Uterus (tissue), 2 donors: ENCODE results near the gene FMNL1.

Source experiments
- POLR2A ChIP-seq, 2 donors: fragments of 450-650 bp; IDR thresholded peaks; one replicate each; pipeline ENCODE4 v1.6.1; 2016; ENCODE audit warnings: antibody characterized with exemption in 2 of 2, mild to moderate bottlenecking in 1 of 2, moderate library complexity in 1 of 2
- TF ChIP-seq, protein P1 (sequence below), 4 experiments: fragments of 200-600 bp in 2 of 4; fragments of 450-650 bp in 2 of 4; sonication (generic) in 2 of 4; IDR thresholded peaks; one replicate each; pipeline ENCODE4 v1.5.1; 2016 to 2019; ENCODE audit warnings: antibody characterized with exemption in 4 of 4, mild to moderate bottlenecking in 2 of 4, moderate library complexity in 1 of 4

DNA sequence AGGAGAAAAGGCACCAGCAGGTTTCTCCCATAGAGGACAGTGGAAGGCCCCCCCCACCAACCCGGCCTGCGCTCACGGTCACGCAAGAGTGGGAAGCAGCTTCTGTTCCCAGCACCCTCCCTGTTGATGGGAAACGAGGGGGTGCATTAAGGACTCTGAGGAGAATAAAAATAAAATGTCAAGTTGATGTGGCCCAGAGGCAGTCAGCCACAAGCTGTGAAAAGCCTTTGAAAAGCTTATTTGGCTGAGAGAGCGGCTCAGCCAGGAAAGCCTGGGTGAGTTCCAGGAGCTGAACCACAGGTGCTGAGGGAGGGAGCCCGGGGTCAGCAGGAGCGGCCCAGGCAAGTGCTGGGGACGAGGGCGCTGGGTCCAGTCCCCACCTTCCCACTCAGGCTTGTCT lies 67.1 kb downstream of the FMNL1 start:
- TF ChIP-seq POLR2A (IDR thresholded peaks at IDR 0.05), result no peak
- TF ChIP-seq, protein P1, sequence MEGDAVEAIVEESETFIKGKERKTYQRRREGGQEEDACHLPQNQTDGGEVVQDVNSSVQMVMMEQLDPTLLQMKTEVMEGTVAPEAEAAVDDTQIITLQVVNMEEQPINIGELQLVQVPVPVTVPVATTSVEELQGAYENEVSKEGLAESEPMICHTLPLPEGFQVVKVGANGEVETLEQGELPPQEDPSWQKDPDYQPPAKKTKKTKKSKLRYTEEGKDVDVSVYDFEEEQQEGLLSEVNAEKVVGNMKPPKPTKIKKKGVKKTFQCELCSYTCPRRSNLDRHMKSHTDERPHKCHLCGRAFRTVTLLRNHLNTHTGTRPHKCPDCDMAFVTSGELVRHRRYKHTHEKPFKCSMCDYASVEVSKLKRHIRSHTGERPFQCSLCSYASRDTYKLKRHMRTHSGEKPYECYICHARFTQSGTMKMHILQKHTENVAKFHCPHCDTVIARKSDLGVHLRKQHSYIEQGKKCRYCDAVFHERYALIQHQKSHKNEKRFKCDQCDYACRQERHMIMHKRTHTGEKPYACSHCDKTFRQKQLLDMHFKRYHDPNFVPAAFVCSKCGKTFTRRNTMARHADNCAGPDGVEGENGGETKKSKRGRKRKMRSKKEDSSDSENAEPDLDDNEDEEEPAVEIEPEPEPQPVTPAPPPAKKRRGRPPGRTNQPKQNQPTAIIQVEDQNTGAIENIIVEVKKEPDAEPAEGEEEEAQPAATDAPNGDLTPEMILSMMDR (IDR thresholded peaks at IDR 0.05), result no peak
